Epithelial cell of prostate (primary cell): Measurements from ENCODE around the gene TES.
"Not testable (repeated sequence)": the region's sequence is repeated elsewhere in the genome, so short reads cannot be mapped to it uniquely, and the experiment has no call there.

Experiments used
- DNase-seq: peaks from one replicate; pipeline ENCODE4 v3.0.0-alpha.2; 2011; ENCODE audit warnings: low read depth, low spot score
- H3K27ac ChIP-seq: fragments of 450-650 bp; 2 replicates; pipeline ENCODE4 v1.5.1; 2017; ENCODE audit warnings: mild to moderate bottlenecking

Gene TES

GRCh38 chr7:116239020-116239419, 28.7 kb downstream of the TES start:
- no peak overlapping the region for H3K27ac ChIP-seq
- DNase-seq, result no peak

- DNase-seq, result no peak
- H3K27ac ChIP-seq, result no peak overlapping the region
Observed at GRCh38 chr7:116239434-116239833, 29.1 kb downstream of the TES start.

- H3K27ac ChIP-seq, result no peak overlapping the region
- DNase-seq, result no peak
Observed at GRCh38 chr7:116240024-116240668, 29.8 kb downstream of the TES start.

GRCh38 chr7:116241291-116241690, 31.0 kb downstream of the TES start:
- DNase-seq, result no peak
- no peak overlapping the region for H3K27ac ChIP-seq

- DNase-seq, result no peak
Observed at GRCh38 chr7:116242178-116242577, 31.8 kb downstream of the TES start.

GRCh38 chr7:116242759-116243158, 32.4 kb downstream of the TES start:
- DNase-seq, result no peak
- no peak overlapping the region for H3K27ac ChIP-seq

More at GRCh38 chr7:116242178-116242577, 31.8 kb downstream of the TES start:
- no peak overlapping the region for H3K27ac ChIP-seq

- DNase-seq, result not testable (repeated sequence)
Observed at GRCh38 chr7:116244803-116245202, 34.5 kb downstream of the TES start.

GRCh38 chr7:116246357-116246756, 36.0 kb downstream of the TES start:
- H3K27ac ChIP-seq, result no peak overlapping the region

More at GRCh38 chr7:116244803-116245202, 34.5 kb downstream of the TES start:
- not testable (repeated sequence) for H3K27ac ChIP-seq

GRCh38 chr7:116249969-116250553, 39.7 kb downstream of the TES start:
- no peak for DNase-seq
- no peak overlapping the region for H3K27ac ChIP-seq

More at GRCh38 chr7:116246357-116246756, 36.0 kb downstream of the TES start:
- no peak for DNase-seq

- H3K27ac ChIP-seq, result no peak overlapping the region
- DNase-seq, result no peak
Observed at GRCh38 chr7:116251675-116252074, 41.3 kb downstream of the TES start.

GRCh38 chr7:116252249-116252648, 41.9 kb downstream of the TES start:
- DNase-seq, result no peak
- H3K27ac ChIP-seq, result no peak overlapping the region

GRCh38 chr7:116257156-116257555, 46.8 kb downstream of the TES start:
- DNase-seq, result no peak
- H3K27ac ChIP-seq, result peak overlapping the region; percentile 92

GRCh38 chr7:116258734-116259133, 48.4 kb downstream of the TES start:
- no peak for DNase-seq
- peak overlapping the region; percentile 92 for H3K27ac ChIP-seq

GRCh38 chr7:116259156-116259870, 49.0 kb downstream of the TES start:
- peak overlapping the region; percentile 92 for H3K27ac ChIP-seq
- DNase-seq, result no peak

- peak; percentile 71 for DNase-seq
- peak overlapping the region; percentile 92 for H3K27ac ChIP-seq
Observed at GRCh38 chr7:116259871-116260440, 49.6 kb downstream of the TES start.

GRCh38 chr7:116261904-116262303, 51.6 kb downstream of the TES start:
- peak overlapping the region; percentile 92 for H3K27ac ChIP-seq
- DNase-seq, result no peak

- H3K27ac ChIP-seq, result no peak overlapping the region
- no peak for DNase-seq
Observed at GRCh38 chr7:116265881-116266280, 55.5 kb downstream of the TES start.

- DNase-seq, result no peak
- no peak overlapping the region for H3K27ac ChIP-seq
Observed at GRCh38 chr7:116269466-116269865, 59.1 kb downstream of the TES start.

GRCh38 chr7:116271161-116271913, 61.0 kb downstream of the TES start:
- H3K27ac ChIP-seq, result peak overlapping the region; percentile 94
- DNase-seq, result no peak
